Measurements from ENCODE around the gene IFNA17.
"Not testable (repeated sequence)": the region's sequence is repeated elsewhere in the genome, so short reads cannot be mapped to it uniquely, and the experiment has no call there.

The IFNA17 gene

GRCh38 chr9:21210311-21210710 is 17.7 kb downstream of the IFNA17 start:
- DNase-seq, result no peak

- not testable (repeated sequence) for DNase-seq
Observed at GRCh38 chr9:21207043-21207442, 21.0 kb downstream of the IFNA17 start, which contains the start of gene IFNA10. Gene IFNA10, minus strand, starts transcription at chr9:21207143. Its CDS starts 46 bp downstream, at chr9:21207097.

GRCh38 chr9:21205204-21205603 is 22.8 kb downstream of the IFNA17 start:
- DNase-seq, result no peak

GRCh38 chr9:21202105-21202504 is 25.9 kb downstream of the IFNA17 start, which contains the start of gene IFNA7:
Gene IFNA7, minus strand, starts transcription at chr9:21202205. Its CDS starts 40 bp downstream, at chr9:21202165.
- not testable (repeated sequence) for DNase-seq

- DNase-seq, result not testable (repeated sequence)
Observed at GRCh38 chr9:21194867-21195776, 32.9 kb downstream of the IFNA17 start.

- not testable (repeated sequence) for DNase-seq
Observed at GRCh38 chr9:21187487-21187886, 40.5 kb downstream of the IFNA17 start, which contains the start of gene IFNA4. Gene IFNA4, minus strand, starts transcription at chr9:21187587. Its CDS starts 56 bp downstream, at chr9:21187531.

- DNase-seq, result not testable (repeated sequence)
Observed at GRCh38 chr9:21182810-21183736, 44.9 kb downstream of the IFNA17 start.
